DLD1 (cell line): ENCODE measurements around the gene EFNA4.

Source experiments
- in situ Hi-C: cut with HindIII; loops from 2 replicates; pipeline ENCODE4 v1.10.0; 2017; ENCODE audit warnings: low sequenced_read_pairs

EFNA4 gene

GRCh38 chr1:155085504-155086127 is 22.1 kb downstream of the EFNA4 start:
- in situ Hi-C loops = no loop called here

- in situ Hi-C loops = no loop called here
Measured at GRCh38 chr1:155086128-155086741, 22.7 kb downstream of the EFNA4 start.

GRCh38 chr1:155086856-155087535 is 23.5 kb downstream of the EFNA4 start:
- in situ Hi-C loops = no loop called here

- in situ Hi-C loops = no loop called here
Measured at GRCh38 chr1:155091071-155092051, 27.8 kb downstream of the EFNA4 start.

- in situ Hi-C loops = no loop called here
Measured at GRCh38 chr1:155092131-155092530, 28.6 kb downstream of the EFNA4 start.

GRCh38 chr1:155092641-155093040 is 29.1 kb downstream of the EFNA4 start:
- in situ Hi-C loops = no loop called here

GRCh38 chr1:155093911-155094621 is 30.5 kb downstream of the EFNA4 start:
- in situ Hi-C loops = no loop called here

- in situ Hi-C loops = no loop called here
Measured at GRCh38 chr1:155094622-155094948, 31.0 kb downstream of the EFNA4 start.

- in situ Hi-C loops = no loop called here
Measured at GRCh38 chr1:155099331-155099730, 35.8 kb downstream of the EFNA4 start.

GRCh38 chr1:155103325-155103724 is 39.8 kb downstream of the EFNA4 start:
- in situ Hi-C loops = no loop called here

GRCh38 chr1:155104605-155105534 is 41.3 kb downstream of the EFNA4 start:
- in situ Hi-C loops = no loop called here

- in situ Hi-C loops = no loop called here
Measured at GRCh38 chr1:155105604-155106011, 42.1 kb downstream of the EFNA4 start.

- in situ Hi-C loops = no loop called here
Measured at GRCh38 chr1:155106862-155107261, 43.3 kb downstream of the EFNA4 start.

- in situ Hi-C loops = no loop called here
Measured at GRCh38 chr1:155107309-155108264, 44.0 kb downstream of the EFNA4 start.

- in situ Hi-C loops = no loop called here
Measured at GRCh38 chr1:155108296-155108695, 44.8 kb downstream of the EFNA4 start.

- in situ Hi-C loops = no loop called here
Measured at GRCh38 chr1:155110381-155110780, 46.8 kb downstream of the EFNA4 start.

- in situ Hi-C loops = no loop called here
Measured at GRCh38 chr1:155110826-155111225, 47.3 kb downstream of the EFNA4 start.

- in situ Hi-C loops = no loop called here
Measured at GRCh38 chr1:155113450-155113980, 50.0 kb downstream of the EFNA4 start.
